Esophagus squamous epithelium (tissue), 5 donors: Measurements from ENCODE around the gene CDH12. TPM values are rescaled to one million over a fixed set of nuclear protein-coding genes. Genes with fewer than 3 reads are reported as not detected.

ENCODE experiments used
- DNase-seq: peaks from one replicate; lab custom pipeline; 2025; lab: John Stamatoyannopoulos, UW
- H3K27ac ChIP-seq, 4 donors: fragments of 200-600 bp; sonication (generic); one replicate each; pipeline ENCODE4 v1.5.1; 2016 to 2019; ENCODE audit warnings: mild to moderate bottlenecking in 1 of 4
- H3K27me3 ChIP-seq, 4 donors: fragments of 200-600 bp; sonication (generic); 1 replicate in 3 of 4; 2 replicates in 1 of 4; pipeline versions ENCODE4 v1.5.1 to v1.6.0; 2017 to 2021; ENCODE audit warnings: antibody characterized with exemption in 1 of 4
- H3K36me3 ChIP-seq, 3 donors: fragments of 200-600 bp; sonication (generic); one replicate each; pipeline ENCODE4 v1.5.1; 2016 to 2019
- H3K4me1 ChIP-seq, 3 donors: fragments of 200-600 bp; sonication (generic); one replicate each; pipeline ENCODE4 v1.5.1; 2017 to 2019
- H3K4me3 ChIP-seq, 4 donors: fragments of 200-600 bp; sonication (generic); 1 replicate in 3 of 4; 2 replicates in 1 of 4; pipeline ENCODE4 v1.5.1; 2016 to 2019; ENCODE audit warnings: mild to moderate bottlenecking in 2 of 4, moderate library complexity in 1 of 4
- H3K9me3 ChIP-seq, 3 donors: fragments of 200-600 bp; sonication (generic); one replicate each; pipeline ENCODE4 v1.5.1; 2016 to 2019
- POLR2A ChIP-seq, 4 donors: fragments of 450-650 bp; IDR thresholded peaks; one replicate each; pipeline ENCODE4 v1.6.1; 2017; ENCODE audit warnings: antibody characterized with exemption in 4 of 4, mild to moderate bottlenecking in 4 of 4, moderate library complexity in 3 of 4
- WGBS, 2 donors: methylation state at CpG; one replicate each; pipeline ENCODE4 v1.1.5; 2018; 5-methylcytosine and 5-hydroxymethylcytosine counted together
- intact Hi-C: fragments of 100-400 bp; cut with DNase I; formaldehyde crosslinking; loops from one replicate; pipeline ENCODE4 v1.15.0; 2022
- total RNA-seq, 4 donors: library from RNA; depleted of rRNA; stranded (reverse); fragments of >200 nt; gene quantifications; one replicate each; pipeline ENCODE4 v1.1.0, GENCODE V29; 2016
- TF ChIP-seq, protein P1 (sequence below), 6 experiments: fragments of 450-650 bp in 4 of 6; fragments of 200-600 bp in 2 of 6; sonication (generic) in 2 of 6; IDR thresholded peaks; one replicate each; pipeline ENCODE4 v1.5.1; 2016 to 2019; ENCODE audit warnings: antibody characterized with exemption in 6 of 6, mild to moderate bottlenecking in 4 of 6, moderate library complexity in 4 of 6
- donor health status: DM: yes; HTN: yes; CAD: no.

CDH12 gene
- total RNA-seq, 4 donors from 2014 or later: not detected

GRCh38 chr5:22835686-22836085 is 17.5 kb downstream of the CDH12 start:
- 32 to 42% methylated on average over 1 of the region's 1 CpG for WGBS, 2 donors
- no peaks in the 10 kb centered on the region for H3K27me3 ChIP-seq
- H3K9me3 ChIP-seq: no peaks in the 10 kb centered on the region
- no peak overlapping the region for H3K4me3 ChIP-seq
- no peak for DNase-seq
- TF ChIP-seq, protein P1, sequence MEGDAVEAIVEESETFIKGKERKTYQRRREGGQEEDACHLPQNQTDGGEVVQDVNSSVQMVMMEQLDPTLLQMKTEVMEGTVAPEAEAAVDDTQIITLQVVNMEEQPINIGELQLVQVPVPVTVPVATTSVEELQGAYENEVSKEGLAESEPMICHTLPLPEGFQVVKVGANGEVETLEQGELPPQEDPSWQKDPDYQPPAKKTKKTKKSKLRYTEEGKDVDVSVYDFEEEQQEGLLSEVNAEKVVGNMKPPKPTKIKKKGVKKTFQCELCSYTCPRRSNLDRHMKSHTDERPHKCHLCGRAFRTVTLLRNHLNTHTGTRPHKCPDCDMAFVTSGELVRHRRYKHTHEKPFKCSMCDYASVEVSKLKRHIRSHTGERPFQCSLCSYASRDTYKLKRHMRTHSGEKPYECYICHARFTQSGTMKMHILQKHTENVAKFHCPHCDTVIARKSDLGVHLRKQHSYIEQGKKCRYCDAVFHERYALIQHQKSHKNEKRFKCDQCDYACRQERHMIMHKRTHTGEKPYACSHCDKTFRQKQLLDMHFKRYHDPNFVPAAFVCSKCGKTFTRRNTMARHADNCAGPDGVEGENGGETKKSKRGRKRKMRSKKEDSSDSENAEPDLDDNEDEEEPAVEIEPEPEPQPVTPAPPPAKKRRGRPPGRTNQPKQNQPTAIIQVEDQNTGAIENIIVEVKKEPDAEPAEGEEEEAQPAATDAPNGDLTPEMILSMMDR (IDR thresholded peaks at IDR 0.05): no peak
- no peak for TF ChIP-seq POLR2A (IDR thresholded peaks at IDR 0.05)
- no peaks in the 10 kb centered on the region for H3K4me1 ChIP-seq
- H3K36me3 ChIP-seq: no peaks in the 10 kb centered on the region
- no peak overlapping the region for H3K27ac ChIP-seq
- intact Hi-C loops: no loop called here

DNA sequence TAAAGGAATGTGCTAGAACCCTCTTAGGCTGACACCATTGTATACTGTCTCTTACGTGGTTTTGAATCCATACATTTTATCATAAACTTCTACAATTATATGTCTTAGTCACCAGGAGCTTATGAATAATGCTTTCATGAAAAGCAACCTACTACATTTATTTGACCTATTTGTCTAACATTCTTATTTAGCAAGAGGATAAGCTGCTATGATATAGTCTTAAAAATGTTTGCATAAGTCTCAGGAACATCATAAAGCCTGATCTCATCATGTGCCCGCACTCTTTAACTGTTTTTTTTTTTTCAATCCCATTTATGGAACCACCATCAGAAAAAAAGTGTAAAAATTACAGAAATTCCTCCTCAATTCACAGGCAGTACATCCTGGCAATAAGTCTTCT is 59.7 kb downstream of the CDH12 start:
- H3K9me3 ChIP-seq: no peaks in the 10 kb centered on the region
- intact Hi-C loops: no loop called here
- no peaks in the 10 kb centered on the region for H3K36me3 ChIP-seq
- 56 to 59% methylated on average over 2 of the region's 2 CpGs for WGBS, 2 donors
- H3K4me1 ChIP-seq: no peaks in the 10 kb centered on the region
- no peak overlapping the region for H3K27ac ChIP-seq
- H3K27me3 ChIP-seq: no peaks in the 10 kb centered on the region
- no peak overlapping the region for H3K4me3 ChIP-seq
- no peak for DNase-seq
- TF ChIP-seq POLR2A (IDR thresholded peaks at IDR 0.05): no peak
- TF ChIP-seq, protein P1 (IDR thresholded peaks at IDR 0.05): no peak

DNA sequence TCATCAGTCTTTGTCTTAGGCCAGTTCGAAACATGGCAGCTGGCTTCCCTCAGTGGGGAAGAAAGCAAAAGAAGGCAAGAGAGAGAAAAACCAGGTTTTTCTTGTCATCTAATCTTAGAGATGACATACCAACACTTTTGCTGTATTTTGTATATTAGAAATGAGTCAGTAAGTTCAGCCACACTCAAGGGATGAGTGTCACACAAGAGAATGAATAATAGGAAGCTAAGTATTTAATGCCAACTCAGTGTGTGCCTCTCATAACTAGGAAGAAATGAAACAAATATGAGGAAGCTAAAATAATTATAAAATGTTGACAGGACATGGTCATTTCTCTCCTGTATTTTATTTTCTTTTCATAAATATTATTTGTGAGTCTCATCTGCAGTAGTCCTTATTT is 65.3 kb downstream of the CDH12 start:
- no peak for DNase-seq
- 40 to 57% methylated on average over 1 of the region's 1 CpG for WGBS, 2 donors
- intact Hi-C loops: no loop called here

GRCh38 chr5:22787398-22787797 is 65.7 kb downstream of the CDH12 start:
- Histone ChIP-seq H3K27me3 (no peaks in the 10 kb centered on the region), H3K4me1 (no peaks in the 10 kb centered on the region), H3K27ac (no peak overlapping the region), H3K9me3 (no peaks in the 10 kb centered on the region), H3K4me3 (no peak overlapping the region), H3K36me3 (no peaks in the 10 kb centered on the region)
- intact Hi-C loops: no loop called here
- TF ChIP-seq POLR2A (IDR thresholded peaks at IDR 0.05): no peak
- TF ChIP-seq, protein P1 (IDR thresholded peaks at IDR 0.05): no peak
- WGBS, 2 donors: 45 to 63% methylated on average over 5 of the region's 5 CpGs
- DNase-seq: no peak

More for the DNA sequence above, 65.3 kb downstream of the CDH12 start:
- Histone ChIP-seq H3K36me3 (no peaks in the 10 kb centered on the region), H3K27me3 (no peaks in the 10 kb centered on the region), H3K9me3 (no peaks in the 10 kb centered on the region), H3K27ac (no peak overlapping the region), H3K4me1 (no peaks in the 10 kb centered on the region), H3K4me3 (no peak overlapping the region)
- no peak for TF ChIP-seq POLR2A (IDR thresholded peaks at IDR 0.05)
- TF ChIP-seq, protein P1 (IDR thresholded peaks at IDR 0.05): no peak

- TF ChIP-seq, protein P1 (IDR thresholded peaks at IDR 0.05): no peak
- no peak for TF ChIP-seq POLR2A (IDR thresholded peaks at IDR 0.05)
- intact Hi-C loops: no loop called here
- Histone ChIP-seq H3K27ac (no peak overlapping the region), H3K36me3 (no peaks in the 10 kb centered on the region), H3K27me3 (no peaks in the 10 kb centered on the region), H3K4me1 (no peaks in the 10 kb centered on the region), H3K4me3 (no peak overlapping the region), H3K9me3 (no peaks in the 10 kb centered on the region)
- DNase-seq: no peak
Observed at GRCh38 chr5:22780756-22781155, 72.4 kb downstream of the CDH12 start.
